Measurements from ENCODE around the gene VDAC1. TPM values are rescaled to one million over a fixed set of nuclear protein-coding genes. Genes with fewer than 3 reads are reported as not detected.

VDAC1 gene
- total RNA-seq, 4 donors from 2014 or later = 106 to 210 (median 180) TPM

- intact Hi-C loops (cut with DNase I; ENCODE audit: low total_unique reads) = no loop called here
Observed at GRCh38 chr5:134003064-134003816, 1.5 kb downstream of the VDAC1 start.

GRCh38 chr5:134001938-134002731, 2.6 kb downstream of the VDAC1 start:
- no peak for TF ChIP-seq CTCF (IDR thresholded peaks at IDR 0.05)
- no peak for TF ChIP-seq POLR2AphosphoS5 (IDR thresholded peaks at IDR 0.05)
- no peak for TF ChIP-seq EP300 (IDR thresholded peaks at IDR 0.05; ENCODE audit: low read depth)
- TF ChIP-seq POLR2A (IDR thresholded peaks at IDR 0.05) = no peak
- H3K4me3 ChIP-seq = no peak overlapping the region
- H3K27ac ChIP-seq = peak overlapping the region in 2 of 4 donors; percentile 99 to 100
- intact Hi-C loops (cut with DNase I; ENCODE audit: low total_unique reads) = no loop called here
- no peaks in the 10 kb centered on the region for H3K27me3 ChIP-seq
- no peak for DNase-seq
- H3K4me1 ChIP-seq = peaks cover 46 to 61% (median 47%) of the 10 kb centered on the region in 4 donors
- WGBS, 2 donors (ENCODE audit: low coverage in 1 of 2) = 86% methylated on average over 13 of the region's 13 CpGs; no CpG with 5 or more reads in 1 of the 2 donors
- no peaks in the 10 kb centered on the region for H3K9me3 ChIP-seq
- no peaks in the 10 kb centered on the region for H3K36me3 ChIP-seq
- in situ Hi-C loops (cut with MboI; ENCODE audit: low pct_ligation_motif_present in 1 of 4, low pct_unique_long_range_greater_than_20kb in 1 of 4, low sequenced_read_pairs in 3 of 4) = no loop called here

More at GRCh38 chr5:134003064-134003816, 1.5 kb downstream of the VDAC1 start:
- peak overlapping the region; percentile 99 to 100 (median 99) for H3K27ac ChIP-seq
- TF ChIP-seq POLR2AphosphoS5 (IDR thresholded peaks at IDR 0.05) (no peak), POLR2A (IDR thresholded peaks at IDR 0.05) (no peak), CTCF (IDR thresholded peaks at IDR 0.05) (no peak)
- H3K27me3 ChIP-seq = no peaks in the 10 kb centered on the region
- peak overlapping the region; percentile 90 to 97 (median 92) for H3K4me3 ChIP-seq
- in situ Hi-C loops (cut with MboI; ENCODE audit: low pct_ligation_motif_present in 1 of 4, low pct_unique_long_range_greater_than_20kb in 1 of 4, low sequenced_read_pairs in 3 of 4) = no loop called here
- no peaks in the 10 kb centered on the region for H3K9me3 ChIP-seq
- peaks cover 46 to 63% (median 47%) of the 10 kb centered on the region in 4 donors for H3K4me1 ChIP-seq
- no peak for DNase-seq
- 7 to 11% methylated on average over 3 to 11 of the region's 11 CpGs for WGBS, 2 donors (ENCODE audit: low coverage in 1 of 2)
- no peaks in the 10 kb centered on the region for H3K36me3 ChIP-seq

- no peak for DNase-seq
- TF ChIP-seq EP300 (IDR thresholded peaks at IDR 0.05; ENCODE audit: low read depth) (no peak), POLR2AphosphoS5 (IDR thresholded peaks at IDR 0.05) (no peak), POLR2A (IDR thresholded peaks at IDR 0.05) (no peak), CTCF (IDR thresholded peaks at IDR 0.05) (no peak)
- intact Hi-C loops (cut with DNase I; ENCODE audit: low total_unique reads) = no loop called here
- Histone ChIP-seq H3K27me3 (no peaks in the 10 kb centered on the region), H3K36me3 (no peaks in the 10 kb centered on the region), H3K9me3 (no peaks in the 10 kb centered on the region), H3K4me3 (no peak overlapping the region), H3K27ac (peak overlapping the region in 1 of 4 donors; percentile 11), H3K4me1 (peaks cover 46 to 66% (median 49%) of the 10 kb centered on the region in 4 donors)
- in situ Hi-C loops (cut with MboI; ENCODE audit: low pct_ligation_motif_present in 1 of 4, low pct_unique_long_range_greater_than_20kb in 1 of 4, low sequenced_read_pairs in 3 of 4) = no loop called here
- WGBS, 2 donors (ENCODE audit: low coverage in 1 of 2) = 82 to 84% methylated on average over 8 to 10 of the region's 10 CpGs
Observed at GRCh38 chr5:134000696-134001453, 3.9 kb downstream of the VDAC1 start.
